GM21619 (cell line): ENCODE results near the gene ARRB2.

Experiments
- ATAC-seq: cut with Tn5 transposase; IDR thresholded peaks from one replicate; pipeline ENCODE4 v1.9.1; 2021; ENCODE audit not compliant: unreplicated experiment

ARRB2 gene

GRCh38 chr17:4751932-4752331 is 41.5 kb downstream of the ARRB2 start:
- no peak for ATAC-seq

- no peak for ATAC-seq
These were observed 43.0 kb downstream of the ARRB2 start for GRCh38 chr17:4753392-4753791.

- ATAC-seq, result no peak
These were observed 49.4 kb downstream of the ARRB2 start for GRCh38 chr17:4759776-4760236.

- ATAC-seq, result no peak
These were observed 54.2 kb downstream of the ARRB2 start for GRCh38 chr17:4764595-4764994.

- ATAC-seq, result no peak
These were observed 55.8 kb downstream of the ARRB2 start for GRCh38 chr17:4766201-4766600.

GRCh38 chr17:4766723-4767122 is 56.3 kb downstream of the ARRB2 start:
- ATAC-seq, result no peak

GRCh38 chr17:4768298-4768697 is 57.9 kb downstream of the ARRB2 start:
- no peak for ATAC-seq

GRCh38 chr17:4769628-4770027 is 59.2 kb downstream of the ARRB2 start:
- no peak for ATAC-seq
